Endothelial cell of umbilical vein (primary cell): Measurements from ENCODE around the gene RASSF9. TPM values are rescaled to one million over a fixed set of nuclear protein-coding genes. Genes with fewer than 3 reads are reported as not detected.

Experiments used
- BruUV-seq: library from RNA; stranded (reverse); fragments of 400-500 nt; replicated peaks from 2 replicates; lab custom pipeline; 2021; lab: Mats Ljungman, UMichigan
- CTCF ChIA-PET: fragments of 300-600, 350-600 bp; sonication (Branson Sonifier 250); formaldehyde crosslinking; loops from one replicate; lab custom pipeline; 2021; ENCODE audit warnings: antibody characterized with exemption, inconsistent platforms; lab: Charles Lee
- POLR2A ChIA-PET: fragments of 300-600, 350-600 bp; sonication (Branson Sonifier 250); formaldehyde crosslinking; loops from one replicate; lab custom pipeline; 2021; ENCODE audit warnings: antibody characterized with exemption, inconsistent platforms; lab: Charles Lee
- DNase-seq: peaks from one replicate; pipeline ENCODE4 v3.0.0-alpha.2; 2011; ENCODE audit warnings: low read depth, low spot score
- FAIRE-seq: peaks from 2 replicates; lab custom pipeline; 2011; peaks lifted over from hg19 to GRCh38; lab: Jason Lieb, UNC
- H2AFZ ChIP-seq: 2 replicates; pipeline ENCODE4 v1.6.0; 2012; ENCODE audit warnings: low read depth, low read length, control low read depth, inconsistent platforms
- H3K27ac ChIP-seq: 2 replicates; pipeline ENCODE4 v1.5.1; 2011; ENCODE audit warnings: low read depth, mild to moderate bottlenecking, control low read depth, low read length, moderate library complexity; ENCODE audit not compliant: insufficient read depth
- H3K27me3 ChIP-seq, 2 experiments: 2 replicates each; pipeline versions ENCODE4 v1.6.0 to v1.6.1; 2011; ENCODE audit warnings: low read length in 2 of 2, mixed read lengths in 1 of 2; ENCODE audit not compliant: control insufficient read depth in 2 of 2, insufficient read depth in 2 of 2
- H3K36me3 ChIP-seq, 2 experiments: 2 replicates in 1 of 2; 3 replicates in 1 of 2; pipeline ENCODE4 v1.5.1; 2011; ENCODE audit warnings: low read length in 2 of 2, mild to moderate bottlenecking in 1 of 2, moderate library complexity in 1 of 2; ENCODE audit not compliant: control insufficient read depth in 2 of 2, insufficient read depth in 2 of 2; ENCODE audit errors: extremely low read depth in 1 of 2
- H3K4me1 ChIP-seq: 3 replicates; pipeline ENCODE4 v1.5.1; 2011; ENCODE audit warnings: mild to moderate bottlenecking, low read length; ENCODE audit not compliant: control insufficient read depth, insufficient read depth; ENCODE audit errors: extremely low read depth
- H3K4me2 ChIP-seq: 2 replicates; pipeline ENCODE4 v1.6.1; 2011; ENCODE audit warnings: low read length, control low read depth, mixed read lengths; ENCODE audit not compliant: insufficient read depth
- H3K4me3 ChIP-seq, 3 experiments: fragments of 200-600 bp in 1 of 3; sonication (generic), shearing (Covaris generic) in 1 of 3; replicated peaks in 1 of 3; 2 replicates each; pipeline ENCODE4 v1.5.1; 2011 to 2016; ENCODE audit warnings: control low read depth in 3 of 3, low read length in 3 of 3, mild to moderate bottlenecking in 2 of 3, inconsistent platforms in 1 of 3, low read depth in 1 of 3, moderate library complexity in 1 of 3; ENCODE audit not compliant: insufficient read depth in 1 of 3
- H3K79me2 ChIP-seq: 2 replicates; pipeline ENCODE4 v1.6.0; 2012; ENCODE audit warnings: low read length, inconsistent platforms; ENCODE audit not compliant: control insufficient read depth, insufficient read depth
- H3K9ac ChIP-seq: replicated peaks from 2 replicates; pipeline ENCODE3; 2011; ENCODE audit warnings: low read length, control low read depth; ENCODE audit not compliant: insufficient read depth; ENCODE audit errors: extremely low read depth
- H3K9me1 ChIP-seq: replicated peaks from 3 replicates; pipeline ENCODE4 v1.6.0; 2011; ENCODE audit warnings: mild to moderate bottlenecking, low read length; ENCODE audit not compliant: control insufficient read depth, insufficient read depth; ENCODE audit errors: extremely low read depth
- H3K9me3 ChIP-seq: replicated peaks from 2 replicates; pipeline ENCODE4 v1.5.1; 2012; ENCODE audit warnings: low read length, inconsistent platforms; ENCODE audit not compliant: control insufficient read depth, insufficient read depth
- H4K20me1 ChIP-seq: replicated peaks from 2 replicates; pipeline ENCODE3; 2011; ENCODE audit warnings: mild to moderate bottlenecking, low read length; ENCODE audit not compliant: control insufficient read depth, insufficient read depth; ENCODE audit errors: extremely low read depth
- CTCF ChIP-seq, 2 donors: IDR thresholded peaks; 1 replicate in 1 of 2; 2 replicates in 1 of 2; pipeline ENCODE4 v1.5.1; 2011; ENCODE audit warnings: low read length in 2 of 2, mild to moderate bottlenecking in 2 of 2, moderate library complexity in 2 of 2, control low read depth in 1 of 2, inconsistent platforms in 1 of 2, low read depth in 1 of 2; ENCODE audit not compliant: insufficient read depth in 1 of 2; ENCODE audit errors: extremely low read depth in 1 of 2
- EZH2 ChIP-seq: IDR thresholded peaks from 2 replicates; pipeline ENCODE4 v1.6.1; 2012; ENCODE audit warnings: borderline replicate concordance, low read depth, mild to moderate bottlenecking, moderate library complexity, low read length, inconsistent platforms; ENCODE audit not compliant: severe bottlenecking
- FOS ChIP-seq: IDR thresholded peaks from 2 replicates; pipeline ENCODE4 v1.6.1; 2011; ENCODE audit warnings: mild to moderate bottlenecking, low read length, moderate library complexity, borderline replicate concordance; ENCODE audit not compliant: insufficient read depth
- GATA2 ChIP-seq: IDR thresholded peaks from 2 replicates; pipeline ENCODE4 v1.7.0; 2011; ENCODE audit warnings: low read depth, mild to moderate bottlenecking, moderate library complexity, mixed read lengths, low read length; ENCODE audit not compliant: insufficient read length, insufficient read depth
- JUN ChIP-seq: IDR thresholded peaks from 2 replicates; pipeline ENCODE4 v1.6.1; 2011; ENCODE audit warnings: borderline replicate concordance, low read depth; ENCODE audit not compliant: insufficient read length, insufficient read depth
- MAX ChIP-seq: IDR thresholded peaks from 2 replicates; pipeline ENCODE4 v1.6.1; 2011; ENCODE audit not compliant: insufficient read depth, insufficient read length
- MYC ChIP-seq: IDR thresholded peaks from one replicate; pipeline ENCODE4 v1.6.1; 2011; ENCODE audit warnings: mild to moderate bottlenecking, low read depth, low read length
- POLR2A ChIP-seq: IDR thresholded peaks from 2 replicates; pipeline ENCODE4 v1.6.1; 2012; ENCODE audit warnings: low read depth, mild to moderate bottlenecking, control low read depth, low read length
- POLR2AphosphoS5 ChIP-seq: IDR thresholded peaks from 2 replicates; pipeline ENCODE4 v1.6.1; 2012; ENCODE audit warnings: low read depth, mild to moderate bottlenecking, control low read depth, low read length, moderate library complexity; ENCODE audit not compliant: insufficient read depth
- dilution Hi-C: fragments of 300-500 bp; cut with MboI; formaldehyde crosslinking; loops from one replicate; pipeline ENCODE4 v1.15.0; 2019; ENCODE audit warnings: low sequenced_read_pairs; ENCODE audit not compliant: extremely low pct_ligation_motif_present
- intact Hi-C: fragments of 100-400 bp; cut with micrococcal nuclease; formaldehyde crosslinking; loops from one replicate; pipeline ENCODE4 v1.10.0; 2022
- polyA plus RNA-seq, 4 experiments: library from polyadenylated mRNA; depleted of rRNA in 3 of 4; stranded (reverse) in 3 of 4; unstranded in 1 of 4; fragments of >200 nt; gene quantifications; 2 replicates each; pipeline versions ENCODE4 v1.2.1 to v1.2.3, GENCODE V29; 2011 to 2012; ENCODE audit warnings: missing spikeins in 1 of 4
- total RNA-seq: library from RNA; stranded (reverse); gene quantifications from 2 replicates; pipeline ENCODE4 v1.2.3, GENCODE V29; 2021

RASSF9 gene
- total and polyA plus RNA-seq, 2 donors (not counting 3 experiments of a cell fraction or from before 2014, with no cell fraction given) = 2.1 to 2.3 TPM

GRCh38 chr12:85814741-85815140, 21.5 kb downstream of the RASSF9 start:
- Histone ChIP-seq H3K79me2 (no peaks in the 10 kb centered on the region), H3K9ac (no peak overlapping the region), H3K27me3 (no peaks in the 10 kb centered on the region), H3K27ac (no peak overlapping the region), H3K4me1 (no peaks in the 10 kb centered on the region), H2AFZ (no peak overlapping the region), H3K36me3 (no peaks in the 10 kb centered on the region), H4K20me1 (no peaks in the 10 kb centered on the region), H3K4me2 (no peak overlapping the region), H3K9me1 (no peaks in the 10 kb centered on the region), H3K9me3 (no peaks in the 10 kb centered on the region), H3K4me3 (no peak overlapping the region)
- BruUV-seq = no TSS peak
- FAIRE-seq (no peak), DNase-seq (no peak)
- ChIA-PET CTCF (interaction anchor here (1.5 kb wide), 1 partner anchor 53 kb away, joined by 5 read pairs; no protein-coding TSS in a partner anchor), POLR2A (no interaction called here)
- TF ChIP-seq JUN (no peak), MYC (no peak), MAX (no peak), EZH2 (no peak), FOS (no peak), CTCF (IDR thresholded peaks at IDR 0.05; ENCODE audit: extremely low read depth in 1 of 2, insufficient read depth in 1 of 2, low read depth in 1 of 2, low read length in 2 of 2) (no peak), POLR2AphosphoS5 (no peak), POLR2A (no peak), GATA2 (no peak)
- intact Hi-C loops (no loop called here), dilution Hi-C loops (no loop called here)
